T follicular helper cell (primary cell): ENCODE data around the gene ZHX3.

Experiments used
- DNase-seq: peaks from one replicate; pipeline ENCODE4 v3.0.0-alpha.2; 2020; ENCODE audit warnings: low read depth

Gene ZHX3

DNA sequence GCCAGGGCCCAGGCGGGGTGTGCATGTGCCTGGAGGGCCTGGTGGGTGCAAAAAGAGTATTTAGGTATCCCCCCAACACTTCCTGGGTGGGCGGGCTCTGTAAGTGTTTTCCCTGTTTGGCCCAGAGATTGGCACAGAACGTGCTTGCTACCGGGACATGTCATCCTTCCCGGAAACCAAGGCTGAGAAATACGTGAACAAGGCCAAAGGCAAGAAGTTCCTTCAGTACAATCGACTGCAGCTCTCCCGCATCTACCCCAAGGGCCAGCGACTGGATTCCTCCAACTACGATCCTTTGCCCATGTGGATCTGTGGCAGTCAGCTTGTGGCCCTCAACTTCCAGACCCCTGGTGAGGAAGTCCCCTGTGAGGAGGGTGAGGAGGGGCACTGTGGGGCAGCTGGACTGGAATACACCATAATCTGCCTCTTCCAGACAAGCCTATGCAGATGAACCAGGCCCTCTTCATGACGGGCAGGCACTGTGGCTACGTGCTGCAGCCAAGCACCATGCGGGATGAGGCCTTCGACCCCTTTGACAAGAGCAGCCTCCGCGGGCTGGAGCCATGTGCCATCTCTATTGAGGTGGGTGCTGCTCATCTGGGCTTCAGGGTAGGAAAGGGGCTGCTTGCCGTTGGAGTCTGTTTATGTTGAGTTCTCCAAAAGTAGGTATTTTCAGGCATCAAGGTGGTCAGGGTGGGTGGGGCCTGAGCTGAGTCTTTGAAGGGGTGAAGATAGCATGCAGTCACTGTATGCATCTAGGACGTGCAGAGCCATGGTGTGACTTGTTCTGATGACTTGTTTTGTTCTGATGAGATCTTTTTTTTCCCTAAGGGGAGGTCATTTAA is 145.0 kb downstream of the ZHX3 start:
- no peak for DNase-seq

DNA sequence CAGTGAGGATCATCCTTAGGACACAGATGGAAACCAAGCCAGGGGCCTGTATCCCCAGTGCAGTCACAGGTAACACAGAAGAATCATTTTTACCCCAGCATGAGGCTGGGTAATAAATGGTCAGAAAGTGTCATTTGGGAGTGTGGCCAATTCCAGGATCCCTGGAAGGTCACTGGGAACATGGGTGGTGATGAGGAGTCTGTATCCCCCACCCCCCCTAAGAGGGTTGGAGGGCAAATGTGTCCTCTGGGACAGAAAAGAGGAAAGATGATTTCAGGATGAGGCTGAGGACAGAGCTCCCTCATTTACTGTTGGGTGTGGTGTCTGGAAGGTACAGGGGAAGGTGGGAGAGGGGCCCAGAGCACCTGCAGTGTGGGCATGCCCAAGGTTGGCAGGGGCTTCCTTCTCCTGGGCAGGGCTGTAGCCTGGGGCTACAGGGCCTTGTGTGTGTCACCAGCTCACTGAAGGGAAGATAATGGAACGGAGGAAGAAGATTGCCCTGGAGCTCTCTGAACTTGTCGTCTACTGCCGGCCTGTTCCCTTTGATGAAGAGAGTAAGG is 145.7 kb downstream of the ZHX3 start:
- DNase-seq = no peak

GRCh38 chr20:41170386-41171105 is 147.0 kb downstream of the ZHX3 start:
- DNase-seq = no peak

DNA sequence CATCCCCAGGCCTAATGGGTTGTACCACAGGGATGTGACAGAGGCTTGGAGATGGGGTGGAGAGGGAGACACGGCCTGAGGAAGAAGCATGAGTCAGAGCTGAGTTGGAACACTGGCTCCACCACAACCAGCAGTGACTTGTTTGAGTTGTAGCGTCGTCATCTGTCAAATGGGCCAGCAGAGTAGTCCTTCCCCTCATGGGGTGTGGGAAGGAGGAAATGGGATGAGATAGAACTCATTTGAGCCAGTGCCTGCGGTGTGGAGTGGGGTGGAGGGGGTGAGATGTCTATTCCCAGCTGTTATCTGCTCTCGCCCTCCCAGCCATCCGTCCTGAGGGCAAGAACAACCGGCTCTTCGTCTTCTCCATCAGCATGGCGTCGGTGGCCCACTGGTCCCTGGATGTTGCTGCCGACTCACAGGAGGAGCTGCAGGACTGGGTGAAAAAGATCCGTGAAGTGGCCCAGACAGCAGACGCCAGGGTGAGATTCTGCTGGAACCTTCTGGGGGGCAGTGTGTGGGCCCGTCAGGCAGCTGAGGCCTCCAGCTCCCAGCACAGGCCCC is 147.7 kb downstream of the ZHX3 start:
- no peak for DNase-seq

DNA sequence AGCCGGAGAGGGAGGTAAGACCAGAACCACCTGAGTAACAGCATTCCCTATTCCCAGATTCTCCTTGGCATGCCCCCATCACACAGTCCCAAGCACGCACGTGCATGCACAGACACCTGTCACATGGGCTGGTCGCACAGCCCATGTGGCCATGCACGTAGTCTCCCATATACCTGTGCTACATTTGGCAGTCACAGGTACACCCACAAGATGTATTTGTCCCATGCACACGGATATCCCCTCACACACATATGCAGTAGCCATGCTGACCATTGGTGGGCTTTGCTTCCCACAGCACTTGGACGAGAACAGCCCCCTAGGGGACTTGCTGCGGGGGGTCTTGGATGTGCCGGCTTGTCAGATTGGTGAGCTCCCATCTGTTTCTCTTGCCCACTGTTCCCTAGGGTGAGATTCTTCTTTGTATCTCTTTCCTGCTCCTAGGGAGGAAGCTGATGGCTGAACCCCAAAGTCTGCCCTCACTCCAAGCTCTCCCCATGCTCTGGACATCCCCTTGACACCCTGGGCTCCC is 148.3 kb downstream of the ZHX3 start:
- DNase-seq = no peak

- no peak for DNase-seq
These were observed 149.0 kb downstream of the ZHX3 start for GRCh38 chr20:41168281-41169161.

GRCh38 chr20:41167481-41168253 is 149.9 kb downstream of the ZHX3 start:
- no peak for DNase-seq

DNA sequence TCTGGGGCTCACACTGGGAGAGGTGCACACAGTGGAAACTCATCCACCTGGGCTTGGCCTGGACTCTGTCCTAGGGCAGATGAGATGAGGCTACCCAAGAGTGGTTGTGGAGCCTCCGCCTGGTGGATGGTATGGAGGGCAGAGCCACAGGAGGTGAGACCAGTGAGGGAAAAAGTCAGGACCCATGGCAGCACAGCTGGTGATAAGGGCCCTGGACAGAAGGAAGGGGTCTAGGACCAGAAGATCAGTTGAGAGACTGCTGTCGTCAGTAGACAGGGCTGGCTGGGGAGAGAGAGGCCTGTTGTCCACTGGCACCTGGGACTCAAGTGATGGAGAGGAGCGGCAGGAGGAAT is 150.4 kb downstream of the ZHX3 start:
- no peak for DNase-seq

GRCh38 chr20:41166201-41167117 is 151.1 kb downstream of the ZHX3 start:
- no peak for DNase-seq

GRCh38 chr20:41165001-41165882 is 152.3 kb downstream of the ZHX3 start:
- DNase-seq = no peak

GRCh38 chr20:41163821-41164220 is 153.7 kb downstream of the ZHX3 start:
- no peak for DNase-seq

DNA sequence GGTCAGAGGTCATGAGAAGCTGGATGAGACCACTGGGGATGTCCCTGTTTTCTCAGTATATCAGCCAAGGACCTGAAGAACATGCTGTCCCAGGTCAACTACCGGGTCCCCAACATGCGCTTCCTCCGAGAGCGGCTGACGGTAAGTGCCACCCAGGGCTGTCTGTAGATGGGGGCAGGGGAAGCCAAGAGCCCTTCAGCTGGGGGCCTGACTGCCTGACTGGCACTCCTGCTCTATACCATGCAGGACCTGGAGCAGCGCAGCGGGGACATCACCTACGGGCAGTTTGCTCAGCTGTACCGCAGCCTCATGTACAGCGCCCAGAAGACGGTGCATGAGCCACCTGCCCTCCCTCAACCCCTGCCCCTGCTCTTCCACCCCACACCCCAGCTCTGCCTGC is 155.1 kb downstream of the ZHX3 start:
- DNase-seq = no peak

DNA sequence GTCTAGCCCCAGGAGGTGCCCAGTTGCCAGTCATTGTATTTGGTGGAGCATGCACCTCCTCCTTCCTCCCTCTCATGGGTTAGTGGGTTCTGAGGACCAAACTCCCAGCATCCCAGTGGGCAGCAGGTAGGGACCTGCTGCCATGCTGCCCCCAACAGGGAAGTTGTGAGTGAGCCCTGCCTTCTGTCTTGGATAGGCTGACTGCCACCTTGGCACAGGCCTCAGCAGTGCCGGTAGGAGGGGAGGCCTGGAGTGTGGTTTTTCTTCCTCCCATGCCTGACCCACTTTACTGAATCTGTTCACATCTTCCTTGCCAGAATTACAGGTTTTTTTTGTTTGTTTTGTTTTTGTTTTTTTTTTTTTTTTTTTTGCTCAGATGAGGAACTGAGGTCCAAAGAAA is 155.6 kb downstream of the ZHX3 start:
- DNase-seq = no peak

DNA sequence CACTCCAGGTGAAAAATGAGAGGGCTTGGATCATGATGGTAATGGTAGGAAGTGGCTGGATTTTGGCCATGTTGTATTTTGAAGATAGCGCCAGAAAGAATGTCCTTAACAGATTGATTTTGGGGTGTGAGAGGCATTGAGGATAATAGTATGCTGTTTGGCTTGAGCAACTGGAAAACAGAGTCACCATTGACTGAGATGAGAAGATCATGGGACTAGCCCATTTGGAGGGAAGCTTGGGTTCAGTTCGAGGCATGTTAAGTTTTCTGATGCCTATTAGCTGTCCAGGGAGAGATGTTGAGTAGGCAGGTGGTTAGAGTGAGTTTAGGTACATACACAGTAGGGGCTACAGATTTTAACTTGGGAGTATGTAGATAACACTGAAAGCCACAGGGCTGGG is 156.8 kb downstream of the ZHX3 start:
- no peak for DNase-seq

DNA sequence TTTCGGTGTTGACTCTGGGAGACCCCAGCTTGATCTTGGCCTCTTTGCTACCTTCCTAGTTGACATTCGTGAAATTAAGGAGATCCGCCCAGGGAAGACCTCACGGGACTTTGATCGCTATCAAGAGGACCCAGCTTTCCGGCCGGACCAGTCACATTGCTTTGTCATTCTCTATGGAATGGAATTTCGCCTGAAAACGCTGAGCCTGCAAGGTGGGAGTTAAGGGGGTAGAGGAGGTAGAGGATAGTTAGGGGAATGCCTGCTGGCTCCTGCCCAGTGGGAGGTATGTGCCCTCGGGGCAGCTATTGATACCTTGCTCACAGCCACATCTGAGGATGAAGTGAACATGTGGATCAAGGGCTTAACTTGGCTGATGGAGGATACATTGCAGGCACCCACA is 158.0 kb downstream of the ZHX3 start:
- no peak for DNase-seq

DNA sequence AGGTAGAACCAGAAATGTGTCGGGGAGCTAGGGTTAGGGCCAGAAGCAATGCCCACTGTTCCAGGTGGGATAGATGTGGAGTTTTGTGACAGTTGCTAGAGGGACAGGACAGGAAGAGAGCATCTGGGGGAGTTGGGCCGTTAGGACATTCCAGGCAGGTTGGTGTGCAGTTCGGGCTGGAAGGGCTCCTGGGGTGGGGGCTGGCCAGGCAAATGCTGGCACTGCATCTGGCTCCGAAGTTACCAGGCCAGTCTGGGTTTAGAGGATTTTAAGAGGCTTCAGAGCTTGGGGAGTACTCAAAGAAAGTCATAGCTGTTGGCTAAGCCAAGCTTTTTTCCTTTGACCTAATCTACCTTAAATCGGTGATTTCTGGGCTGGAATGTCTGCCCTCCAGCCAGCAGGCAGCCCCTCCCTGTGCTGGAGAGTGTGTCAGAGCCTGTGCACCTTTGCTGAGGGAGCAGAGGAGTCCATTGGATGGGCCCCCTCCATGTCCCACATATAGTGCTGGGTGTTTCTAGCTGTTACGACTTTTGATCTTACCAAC is 159.4 kb downstream of the ZHX3 start:
- DNase-seq = no peak

DNA sequence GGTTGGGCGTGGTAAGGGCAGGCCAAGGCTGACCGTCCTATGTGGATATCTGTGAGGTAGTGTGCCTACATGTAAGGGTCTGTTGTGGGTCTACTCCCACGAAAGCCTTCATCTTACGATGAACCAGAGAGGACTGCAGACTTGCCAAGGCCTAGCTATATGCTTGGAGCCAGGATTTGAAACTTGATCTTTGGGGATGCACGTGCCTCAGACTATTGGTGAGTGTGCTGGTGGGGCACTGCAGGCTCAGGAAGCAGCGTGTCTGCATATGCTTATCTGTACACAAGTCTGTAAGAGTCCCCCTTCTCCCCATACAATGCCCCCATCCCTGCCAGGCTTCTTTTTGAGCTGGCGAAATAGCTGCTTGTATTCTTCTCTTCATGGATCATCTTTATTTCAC is 162.3 kb downstream of the ZHX3 start:
- DNase-seq = no peak

DNA sequence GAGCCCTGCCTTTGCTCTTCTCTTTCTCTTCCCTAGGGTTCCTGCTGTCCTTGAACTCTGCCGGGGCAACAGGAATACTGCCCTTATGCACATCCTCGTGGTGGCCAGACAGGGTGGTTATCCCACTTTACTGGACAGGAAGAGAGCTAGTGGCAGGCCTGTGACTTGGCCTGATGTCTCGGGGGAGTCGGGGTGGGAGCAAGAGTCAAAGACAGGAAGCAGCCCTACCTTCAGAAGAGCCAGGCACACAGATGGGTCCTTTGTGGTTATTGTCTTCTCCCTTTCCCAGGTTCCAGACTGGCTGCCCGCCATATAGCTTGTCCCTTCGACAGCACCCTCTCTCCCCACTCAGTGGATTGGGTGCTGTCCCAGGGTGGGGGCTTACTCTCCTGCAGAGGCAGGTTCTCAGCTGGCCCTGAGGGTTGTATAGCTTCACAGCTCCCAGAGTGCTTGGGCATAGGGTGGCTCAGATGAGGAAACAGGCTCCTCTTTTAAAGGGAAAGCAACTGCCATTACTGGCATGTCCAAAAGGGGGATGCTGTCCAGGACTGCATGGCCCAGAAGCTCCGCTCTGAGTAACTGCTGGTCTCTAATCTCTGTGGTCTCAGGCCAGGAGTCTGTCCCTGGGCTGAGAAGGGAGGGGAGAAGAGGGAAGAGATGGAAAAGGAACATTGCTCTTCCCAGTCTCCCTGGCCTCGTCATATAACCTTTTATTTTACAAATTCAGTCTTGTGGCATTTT is 162.9 kb downstream of the ZHX3 start:
- no peak for DNase-seq
